HepG2 (cell line): ENCODE measurements around the gene C11orf54. TPM values are rescaled to one million over a fixed set of nuclear protein-coding genes. Genes with fewer than 3 reads are reported as not detected.

Experiments used
- ARNT2 ChIP-seq: sonication (generic); formaldehyde crosslinking; IDR thresholded peaks from 2 replicates; pipeline ENCODE4 v1.8.0; 2022; ENCODE audit warnings: mild to moderate bottlenecking, low read depth, missing genetic modification reagents, moderate library complexity
- E2F1 ChIP-seq: sonication (generic); formaldehyde crosslinking; IDR thresholded peaks from 2 replicates; pipeline ENCODE4 v1.5.0; 2020; ENCODE audit warnings: missing genetic modification reagents
- EEA1 ChIP-seq: sonication (generic); formaldehyde crosslinking; IDR thresholded peaks from 2 replicates; pipeline ENCODE4 v1.5.1; 2020; ENCODE audit warnings: mild to moderate bottlenecking, missing genetic modification reagents, borderline replicate concordance
- ELF4 ChIP-seq: sonication (generic); formaldehyde crosslinking; IDR thresholded peaks from 2 replicates; pipeline ENCODE4 v1.5.0; 2020; ENCODE audit warnings: missing genetic modification reagents, mild to moderate bottlenecking, moderate library complexity, borderline replicate concordance
- GTF2F1 ChIP-seq: fragments of 150-350 bp; IDR thresholded peaks from 2 replicates; pipeline ENCODE4 v1.6.1; 2014; ENCODE audit warnings: low read length
- LRRFIP1 ChIP-seq: sonication (generic); formaldehyde crosslinking; conservative IDR thresholded peaks from 2 replicates; pipeline ENCODE4 v1.4.0; 2020; ENCODE audit warnings: missing genetic modification reagents
- MYC ChIP-seq: sonication (generic); formaldehyde crosslinking; IDR thresholded peaks from 2 replicates; pipeline ENCODE4 v1.9.0; 2021; ENCODE audit warnings: missing genetic modification reagents, borderline replicate concordance
- RBFOX2 ChIP-seq: fragments of 200-400 bp; formaldehyde crosslinking; IDR thresholded peaks from 2 replicates; pipeline ENCODE4 v1.6.1; 2017; ENCODE audit warnings: low read depth, mild to moderate bottlenecking, low read length
- SKI ChIP-seq: fragments of 450-650 bp; IDR thresholded peaks from one replicate; pipeline ENCODE4 v1.6.1; 2018; ENCODE audit warnings: mild to moderate bottlenecking; ENCODE audit not compliant: partially characterized antibody
- TOE1 ChIP-seq: sonication (generic); formaldehyde crosslinking; IDR thresholded peaks from 2 replicates; pipeline ENCODE4 v1.4.0; 2020; ENCODE audit warnings: mild to moderate bottlenecking, missing genetic modification reagents
- TRIM22 ChIP-seq: fragments of 450-650 bp; IDR thresholded peaks from 2 replicates; pipeline ENCODE4 v1.6.1; 2017
- WIZ ChIP-seq: sonication (generic); formaldehyde crosslinking; IDR thresholded peaks from 2 replicates; pipeline ENCODE4 v1.5.1; 2020; ENCODE audit warnings: mild to moderate bottlenecking, missing genetic modification reagents
- ZBTB33 ChIP-seq: sonication (generic); formaldehyde crosslinking; IDR thresholded peaks from 2 replicates; pipeline ENCODE4 v1.4.0; 2020; ENCODE audit warnings: missing genetic modification reagents
- ZBTB38 ChIP-seq: sonication (generic); formaldehyde crosslinking; IDR thresholded peaks from 2 replicates; pipeline ENCODE4 v1.5.1; 2020; ENCODE audit warnings: mild to moderate bottlenecking, missing genetic modification reagents
- ZNF503 ChIP-seq: sonication (generic); formaldehyde crosslinking; IDR thresholded peaks from 2 replicates; pipeline ENCODE4 v1.4.0; 2020; ENCODE audit warnings: missing genetic modification reagents
- ZNF550 ChIP-seq: sonication (generic); formaldehyde crosslinking; IDR thresholded peaks from 2 replicates; pipeline ENCODE4 v1.4.0; 2020; ENCODE audit warnings: mild to moderate bottlenecking, missing genetic modification reagents, borderline replicate concordance
- ZNF558 ChIP-seq: sonication (generic); formaldehyde crosslinking; IDR thresholded peaks from 2 replicates; pipeline ENCODE4 v1.9.0; 2022; ENCODE audit warnings: mild to moderate bottlenecking, missing genetic modification reagents, borderline replicate concordance
- ZSCAN5A ChIP-seq: sonication (generic); formaldehyde crosslinking; IDR thresholded peaks from 2 replicates; pipeline ENCODE4 v1.8.0; 2022; ENCODE audit warnings: mild to moderate bottlenecking, missing genetic modification reagents, borderline replicate concordance
- polyA plus RNA-seq, 8 experiments: library from polyadenylated mRNA; depleted of rRNA in 3 of 8; stranded (reverse) in 7 of 8; unstranded in 1 of 8; fragments of >200 nt; fragmentation: Illumina TruSeq in 4 of 8; extraction: Trizol in 4 of 8; gene quantifications; 2 replicates each; pipeline versions ENCODE4 v1.2.1 to v1.2.3, GENCODE V29; 2011 to 2016; ENCODE audit warnings: low read depth in 4 of 8, missing spikeins in 1 of 8, mixed read lengths in 1 of 8; ENCODE audit not compliant: insufficient read depth in 1 of 8
- total RNA-seq, 5 experiments: library from RNA; depleted of rRNA; stranded (reverse); fragments of >200 nt; fragmentation: Illumina TruSeq; extraction: Trizol; gene quantifications; 2 replicates each; pipeline ENCODE4 v1.2.3, GENCODE V29; 2016; ENCODE audit warnings: low read depth in 1 of 5

The C11orf54 gene
- total and polyA plus RNA-seq, 2 of the 13 experiments (the other 11 are each of a cell fraction or from before 2014, with no cell fraction given): 42.7 to 50.1 TPM

- no peak for TF ChIP-seq TRIM22
- TF ChIP-seq ZNF558 (CRISPR knock-in tag): peak; percentile 67; the same call in 1 of the 2 replicates
- no peak for TF ChIP-seq WIZ
- TF ChIP-seq ZNF550: no peak; the same call in 1 of the 2 replicates
- TF ChIP-seq SKI: no peak
- TF ChIP-seq LRRFIP1: no peak
- TF ChIP-seq ELF4 (CRISPR knock-in tag): peak; percentile 44; the same call in 1 of the 2 replicates
- 0 out of 2 replicates have a peak, but pooled peaks have one; percentile 30 for TF ChIP-seq TOE1 (CRISPR knock-in tag)
- no peak for TF ChIP-seq ZNF503 (CRISPR knock-in tag)
- TF ChIP-seq E2F1: no peak; the same call in none of the 2 replicates
- TF ChIP-seq ARNT2: 0 out of 2 replicates have a peak, but pooled peaks have one; percentile 48
- TF ChIP-seq ZBTB38 (CRISPR knock-in tag): peak; percentile 54
- no peak for TF ChIP-seq ZBTB33
- no peak for TF ChIP-seq GTF2F1
- TF ChIP-seq EEA1: peak; percentile 88; the same call in 1 of the 2 replicates
- peak; percentile 53 for TF ChIP-seq MYC (CRISPR knock-in tag)
- TF ChIP-seq ZSCAN5A (CRISPR knock-in tag): peak; percentile 46; the same call in 1 of the 2 replicates
- peak; percentile 87 for TF ChIP-seq RBFOX2
These were observed 42.9 kb downstream of the C11orf54 start, which contains the start of gene MED17 (continued) for GRCh38 chr11:93784145-93784934.
